ENCODE results near the gene ERMAP. TPM values are rescaled to one million over a fixed set of nuclear protein-coding genes. Genes with fewer than 3 reads are reported as not detected.
"Not testable (repeated sequence)": the region's sequence is repeated elsewhere in the genome, so short reads cannot be mapped to it uniquely, and the experiment has no call there.

The ERMAP gene
- total RNA-seq, 2 donors from 2014 or later, result 2.5 to 4.0 TPM

GRCh38 chr1:42786097-42786496 is 30.8 kb upstream of the ERMAP start:
- peaks cover 9 to 14% of the 10 kb centered on the region in 2 donors for H3K4me1 Mint-ChIP-seq (ENCODE audit: low read depth in 2 of 2)
- H3K27ac Mint-ChIP-seq, result peak overlapping the region in 1 of 2 donors; percentile 52
- DNase-seq (ENCODE audit: low spot score) (no peak), ATAC-seq (no peak)
- H3K27me3 Mint-ChIP-seq, result no peaks in the 10 kb centered on the region
- no peaks in the 10 kb centered on the region for H3K9me3 Mint-ChIP-seq
- peaks cover 6% of the 10 kb centered on the region for H3K36me3 Mint-ChIP-seq
- peak overlapping the region; percentile 74 for H3K4me3 Mint-ChIP-seq

- H3K36me3 Mint-ChIP-seq, result no peaks in the 10 kb centered on the region
- no peaks in the 10 kb centered on the region for H3K9me3 Mint-ChIP-seq
- no peak overlapping the region for H3K4me3 Mint-ChIP-seq
- ATAC-seq (no peak), DNase-seq (ENCODE audit: low spot score) (no peak)
- no peak overlapping the region for H3K27ac Mint-ChIP-seq
- H3K4me1 Mint-ChIP-seq (ENCODE audit: low read depth in 2 of 2), result peaks cover 9 to 14% of the 10 kb centered on the region in 2 donors
- H3K27me3 Mint-ChIP-seq, result no peaks in the 10 kb centered on the region
These were observed 28.9 kb upstream of the ERMAP start for GRCh38 chr1:42788021-42788420.

GRCh38 chr1:42793824-42794223 is 23.1 kb upstream of the ERMAP start:
- H3K4me3 Mint-ChIP-seq, result no peak overlapping the region
- DNase-seq (ENCODE audit: low spot score), result no peak
- no peak for ATAC-seq
- H3K36me3 Mint-ChIP-seq, result no peaks in the 10 kb centered on the region
- H3K27me3 Mint-ChIP-seq, result no peaks in the 10 kb centered on the region
- H3K4me1 Mint-ChIP-seq (ENCODE audit: low read depth in 2 of 2), result no peaks in the 10 kb centered on the region
- no peak overlapping the region for H3K27ac Mint-ChIP-seq
- no peaks in the 10 kb centered on the region for H3K9me3 Mint-ChIP-seq

GRCh38 chr1:42797414-42797813 is 19.5 kb upstream of the ERMAP start:
- Mint-ChIP-seq H3K27me3 (no peaks in the 10 kb centered on the region), H3K27ac (no peak overlapping the region), H3K4me1 (ENCODE audit: low read depth in 2 of 2) (no peaks in the 10 kb centered on the region), H3K4me3 (no peak overlapping the region), H3K36me3 (no peaks in the 10 kb centered on the region), H3K9me3 (no peaks in the 10 kb centered on the region)
- ATAC-seq (no peak), DNase-seq (ENCODE audit: low spot score) (no peak)

- no peaks in the 10 kb centered on the region for H3K9me3 Mint-ChIP-seq
- ATAC-seq (no peak), DNase-seq (ENCODE audit: low spot score) (no peak)
- no peak overlapping the region for H3K27ac Mint-ChIP-seq
- H3K27me3 Mint-ChIP-seq, result no peaks in the 10 kb centered on the region
- H3K4me3 Mint-ChIP-seq, result no peak overlapping the region
- no peaks in the 10 kb centered on the region for H3K4me1 Mint-ChIP-seq (ENCODE audit: low read depth in 2 of 2)
- H3K36me3 Mint-ChIP-seq, result no peaks in the 10 kb centered on the region
These were observed 18.9 kb upstream of the ERMAP start for GRCh38 chr1:42797979-42798378.

- Mint-ChIP-seq H3K9me3 (no peaks in the 10 kb centered on the region), H3K4me3 (no peak overlapping the region), H3K27me3 (no peaks in the 10 kb centered on the region), H3K4me1 (ENCODE audit: low read depth in 2 of 2) (no peaks in the 10 kb centered on the region), H3K27ac (no peak overlapping the region), H3K36me3 (no peaks in the 10 kb centered on the region)
- no peak for DNase-seq (ENCODE audit: low spot score)
- no peak for ATAC-seq
These were observed 15.0 kb upstream of the ERMAP start for GRCh38 chr1:42801832-42802473.

- no peaks in the 10 kb centered on the region for H3K9me3 Mint-ChIP-seq
- no peak overlapping the region for H3K4me3 Mint-ChIP-seq
- no peaks in the 10 kb centered on the region for H3K4me1 Mint-ChIP-seq (ENCODE audit: low read depth in 2 of 2)
- no peaks in the 10 kb centered on the region for H3K27me3 Mint-ChIP-seq
- no peak overlapping the region for H3K27ac Mint-ChIP-seq
- DNase-seq (ENCODE audit: low spot score), result no peak
- ATAC-seq, result no peak
- no peaks in the 10 kb centered on the region for H3K36me3 Mint-ChIP-seq
These were observed 10.8 kb upstream of the ERMAP start for GRCh38 chr1:42806171-42806570.

- Mint-ChIP-seq H3K4me1 (ENCODE audit: low read depth in 2 of 2) (no peaks in the 10 kb centered on the region), H3K4me3 (no peak overlapping the region), H3K27ac (no peak overlapping the region), H3K27me3 (no peaks in the 10 kb centered on the region), H3K36me3 (no peaks in the 10 kb centered on the region), H3K9me3 (no peaks in the 10 kb centered on the region)
- DNase-seq (ENCODE audit: low spot score) (no peak), ATAC-seq (no peak)
These were observed 10.3 kb upstream of the ERMAP start for GRCh38 chr1:42806593-42806992.

GRCh38 chr1:42807056-42807668 is 9.8 kb upstream of the ERMAP start:
- H3K4me1 Mint-ChIP-seq (ENCODE audit: low read depth in 2 of 2), result no peaks in the 10 kb centered on the region
- no peak for DNase-seq (ENCODE audit: low spot score)
- no peak overlapping the region for H3K27ac Mint-ChIP-seq
- no peaks in the 10 kb centered on the region for H3K36me3 Mint-ChIP-seq
- H3K27me3 Mint-ChIP-seq, result no peaks in the 10 kb centered on the region
- no peak for ATAC-seq
- no peak overlapping the region for H3K4me3 Mint-ChIP-seq
- H3K9me3 Mint-ChIP-seq, result no peaks in the 10 kb centered on the region

GRCh38 chr1:42814815-42815214 is 2.1 kb upstream of the ERMAP start:
- H3K36me3 Mint-ChIP-seq; H3K9me3 Mint-ChIP-seq; H3K27me3 Mint-ChIP-seq; DNase-seq (ENCODE audit: low spot score); H3K4me3 Mint-ChIP-seq; H3K27ac Mint-ChIP-seq; ATAC-seq: not testable (repeated sequence)
- peaks cover 17 to 21% of the 10 kb centered on the region in 2 donors for H3K4me1 Mint-ChIP-seq (ENCODE audit: low read depth in 2 of 2)

GRCh38 chr1:42815941-42816584 is 859 bp upstream of the ERMAP start:
- no peaks in the 10 kb centered on the region for H3K36me3 Mint-ChIP-seq
- no peak for DNase-seq (ENCODE audit: low spot score)
- H3K9me3 Mint-ChIP-seq, result no peaks in the 10 kb centered on the region
- H3K27ac Mint-ChIP-seq, result peak overlapping the region; percentile 62 to 82
- H3K4me3 Mint-ChIP-seq, result peak overlapping the region; percentile 77
- H3K4me1 Mint-ChIP-seq (ENCODE audit: low read depth in 2 of 2), result peaks cover 18 to 26% of the 10 kb centered on the region in 2 donors
- no peaks in the 10 kb centered on the region for H3K27me3 Mint-ChIP-seq
- no peak for ATAC-seq

GRCh38 chr1:42817440-42817767 is 482 bp downstream of the ERMAP start:
- no peaks in the 10 kb centered on the region for H3K27me3 Mint-ChIP-seq
- ATAC-seq (no peak), DNase-seq (ENCODE audit: low spot score) (no peak)
- no peaks in the 10 kb centered on the region for H3K9me3 Mint-ChIP-seq
- peaks cover 18 to 26% of the 10 kb centered on the region in 2 donors for H3K4me1 Mint-ChIP-seq (ENCODE audit: low read depth in 2 of 2)
- no peaks in the 10 kb centered on the region for H3K36me3 Mint-ChIP-seq
- H3K27ac Mint-ChIP-seq, result peak overlapping the region; percentile 21 to 62
- peak overlapping the region; percentile 77 for H3K4me3 Mint-ChIP-seq

GRCh38 chr1:42817976-42818375 is 1.1 kb downstream of the ERMAP start:
- Mint-ChIP-seq H3K9me3 (no peaks in the 10 kb centered on the region), H3K36me3 (no peaks in the 10 kb centered on the region), H3K27me3 (no peaks in the 10 kb centered on the region), H3K27ac (peak overlapping the region; percentile 21 to 62), H3K4me1 (ENCODE audit: low read depth in 2 of 2) (peaks cover 19 to 26% of the 10 kb centered on the region in 2 donors), H3K4me3 (peak overlapping the region; percentile 77)
- no peak for DNase-seq (ENCODE audit: low spot score)
- no peak for ATAC-seq

- Mint-ChIP-seq H3K36me3 (no peaks in the 10 kb centered on the region), H3K9me3 (no peaks in the 10 kb centered on the region), H3K4me3 (no peak overlapping the region), H3K27ac (no peak overlapping the region), H3K4me1 (ENCODE audit: low read depth in 2 of 2) (peaks cover 18 to 24% of the 10 kb centered on the region in 2 donors), H3K27me3 (no peaks in the 10 kb centered on the region)
- DNase-seq (ENCODE audit: low spot score) (no peak), ATAC-seq (no peak)
These were observed 3.9 kb downstream of the ERMAP start for GRCh38 chr1:42820813-42821212.

All from natural killer cell treated with Interleukin-12 subunit alpha and Interleukin-12 subunit beta and Interleukin-15 and Interleukin-18, amount 100 ng/mL, for 72 hours (primary cell).